ENCODE measurements around the gene STK32C.

The STK32C gene

DNA sequence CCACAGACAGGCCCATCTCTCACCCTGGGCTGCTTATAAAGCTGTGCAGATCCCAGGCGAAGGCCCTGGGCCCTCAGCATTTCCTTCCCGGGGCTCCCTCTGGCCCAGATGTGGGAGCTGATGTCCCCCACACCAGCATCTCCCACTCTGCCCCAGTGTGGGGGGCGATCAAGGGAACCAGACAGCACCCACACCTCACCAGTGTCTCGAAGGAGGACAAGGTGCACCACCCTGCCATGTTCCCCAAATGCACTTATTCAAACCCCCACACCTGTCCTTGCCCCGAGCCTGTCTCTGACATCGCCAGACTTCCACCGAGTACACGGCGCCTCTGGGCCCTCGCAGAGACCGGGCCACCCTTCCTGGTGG, 101.4 kb downstream of the STK32C start:
- no peak for DNase-seq

- no peak for DNase-seq
Observed at GRCh38 chr10:132205650-132206376, 101.9 kb downstream of the STK32C start.

DNA sequence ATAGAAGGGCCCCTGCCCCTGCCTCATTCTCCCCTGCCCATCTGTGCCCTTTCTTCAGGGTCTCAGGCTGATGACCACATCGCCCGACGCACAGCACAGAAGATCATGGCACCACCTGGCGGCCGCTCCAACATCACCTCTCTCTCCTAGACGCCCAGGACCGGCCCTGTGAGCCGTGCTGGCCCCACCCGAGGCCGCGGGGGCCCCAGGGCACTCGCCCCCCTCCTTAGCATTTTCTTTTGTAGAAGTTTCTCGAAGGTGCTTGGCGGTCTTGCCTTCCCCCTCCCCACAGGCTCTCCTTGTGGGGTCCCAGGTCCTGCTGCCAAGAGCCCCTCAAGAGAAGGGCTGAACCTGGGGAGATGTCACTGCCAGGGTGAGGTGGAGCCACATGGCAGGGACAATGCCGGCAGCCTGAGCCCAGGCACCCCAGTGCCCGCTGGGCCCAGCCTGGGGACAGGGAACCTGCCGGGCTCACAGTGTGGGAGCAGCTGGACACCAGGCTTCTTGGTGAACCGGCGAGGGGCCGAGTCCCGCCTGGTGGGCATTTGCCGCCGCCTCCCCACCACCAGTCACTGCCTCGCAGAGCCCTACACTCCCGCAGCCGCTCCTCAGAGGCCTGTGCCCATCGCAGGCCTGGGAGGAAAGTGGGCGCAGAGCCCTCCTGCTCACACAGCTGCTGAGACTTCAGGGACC, 102.8 kb downstream of the STK32C start:
- DNase-seq, result no peak

DNA sequence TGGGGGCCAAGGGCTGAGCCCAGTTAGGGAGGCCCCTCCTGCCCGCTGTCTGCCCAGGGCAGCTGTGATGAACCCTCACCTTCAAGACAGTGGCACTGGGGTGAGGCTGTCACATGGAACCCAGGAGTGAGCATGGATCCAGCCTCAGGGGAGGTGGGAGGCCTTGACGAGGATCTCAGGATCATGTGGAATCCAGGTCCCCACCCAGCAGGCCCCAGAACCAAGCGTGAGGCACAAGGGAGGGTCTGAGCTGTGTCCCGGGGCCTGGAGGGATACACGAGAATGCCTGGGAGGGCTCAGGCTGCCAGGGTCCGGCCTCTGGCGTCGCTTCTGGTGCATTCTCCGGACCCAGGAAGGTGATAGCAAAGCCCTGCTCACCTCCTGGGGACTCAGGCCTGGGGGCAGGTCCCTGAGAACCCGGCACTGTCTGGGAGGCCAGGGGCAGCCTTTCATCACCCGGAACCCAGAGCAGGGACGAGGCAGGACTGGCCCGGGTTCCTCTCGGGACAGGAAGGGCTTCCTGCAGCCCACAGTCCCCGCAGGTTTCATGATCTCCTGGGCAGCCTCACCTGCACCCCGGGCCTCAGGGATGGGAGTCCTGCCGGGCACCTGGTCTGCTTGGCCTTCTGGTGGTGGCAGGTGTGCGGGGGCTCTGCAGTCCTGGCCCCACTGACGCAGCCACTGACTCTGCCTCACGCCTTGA, 103.5 kb downstream of the STK32C start:
- DNase-seq, result no peak

GRCh38 chr10:132203256-132204077, 104.3 kb downstream of the STK32C start:
- no peak for DNase-seq

DNA sequence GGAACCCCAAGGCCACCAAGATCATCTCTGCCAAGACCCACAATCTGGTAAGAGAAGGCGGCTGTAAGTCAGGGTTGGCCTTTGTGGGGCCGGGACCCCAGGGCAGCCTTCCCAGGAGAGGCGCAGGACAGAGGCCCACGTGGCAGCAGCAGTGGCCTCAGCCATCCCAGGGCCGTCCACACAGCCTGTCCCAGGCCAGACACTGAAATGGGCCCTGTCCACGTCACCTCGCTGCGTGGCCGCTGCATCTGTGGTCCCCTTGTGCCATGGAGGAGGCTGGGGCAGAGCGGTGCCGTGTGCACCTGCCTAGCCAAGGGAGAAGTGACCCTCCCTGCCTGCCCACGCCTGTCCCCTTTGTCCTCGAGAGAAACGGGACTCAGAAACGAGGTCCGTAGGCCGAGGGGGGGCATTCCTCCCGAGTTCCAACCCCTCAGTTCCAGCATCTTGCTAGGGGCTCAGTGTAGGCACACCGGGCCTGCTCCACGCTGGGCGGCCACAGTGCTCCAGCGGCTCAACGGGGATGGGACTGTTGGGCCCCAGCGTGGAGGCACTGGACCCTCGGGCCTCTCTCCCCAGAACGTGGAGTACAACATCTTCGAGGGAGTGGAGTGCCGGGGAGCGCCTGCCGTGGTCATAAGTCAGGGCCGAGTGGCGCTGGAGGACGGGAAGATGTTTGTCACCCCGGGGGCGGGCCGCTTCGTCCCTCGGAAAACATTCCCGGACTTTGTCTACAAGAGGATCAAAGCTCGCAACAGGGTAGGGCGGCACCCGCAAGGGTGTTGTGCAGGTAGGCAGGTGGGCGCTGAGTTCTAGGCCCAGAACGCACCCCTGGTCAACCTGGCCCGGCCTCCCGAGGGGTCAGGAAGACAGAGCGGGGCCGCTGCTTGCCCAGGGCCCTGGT, 105.4 kb downstream of the STK32C start:
- no peak for DNase-seq

GRCh38 chr10:132201111-132201969, 106.4 kb downstream of the STK32C start:
- no peak for DNase-seq

DNA sequence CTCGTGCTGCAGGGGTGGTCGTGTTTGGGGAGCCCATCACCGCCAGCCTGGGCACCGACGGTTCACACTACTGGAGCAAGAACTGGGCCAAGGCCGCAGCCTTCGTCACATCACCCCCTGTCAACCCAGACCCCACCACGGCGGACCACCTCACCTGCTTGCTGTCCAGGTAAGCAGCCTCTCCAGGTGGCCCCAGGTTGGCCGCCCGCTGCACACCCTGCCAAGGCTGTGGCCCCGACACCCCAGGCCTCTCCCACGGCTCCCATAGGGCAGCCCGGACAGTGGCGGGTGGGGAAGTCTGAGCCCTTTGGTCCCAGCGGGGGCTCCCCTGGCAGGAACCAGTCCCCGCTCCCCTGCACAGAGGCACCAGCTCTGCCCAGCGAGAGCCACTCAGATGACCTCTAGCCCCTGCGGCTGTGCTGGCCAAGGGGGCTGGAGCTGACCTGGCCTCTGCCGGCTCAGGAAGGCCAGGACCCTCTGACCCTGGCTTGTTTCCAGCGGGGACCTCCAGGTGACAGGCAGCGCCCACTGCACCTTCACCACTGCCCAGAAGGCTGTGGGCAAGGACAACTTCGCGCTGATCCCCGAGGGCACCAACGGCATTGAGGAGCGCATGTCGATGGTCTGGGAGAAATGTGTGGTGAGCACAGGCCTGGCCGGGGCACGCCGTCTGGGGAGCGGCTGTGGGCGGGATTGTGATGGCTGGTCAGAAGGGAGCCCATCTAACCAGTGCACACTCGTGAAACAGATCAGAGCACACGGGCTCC, 107.2 kb downstream of the STK32C start:
- no peak for DNase-seq

DNA sequence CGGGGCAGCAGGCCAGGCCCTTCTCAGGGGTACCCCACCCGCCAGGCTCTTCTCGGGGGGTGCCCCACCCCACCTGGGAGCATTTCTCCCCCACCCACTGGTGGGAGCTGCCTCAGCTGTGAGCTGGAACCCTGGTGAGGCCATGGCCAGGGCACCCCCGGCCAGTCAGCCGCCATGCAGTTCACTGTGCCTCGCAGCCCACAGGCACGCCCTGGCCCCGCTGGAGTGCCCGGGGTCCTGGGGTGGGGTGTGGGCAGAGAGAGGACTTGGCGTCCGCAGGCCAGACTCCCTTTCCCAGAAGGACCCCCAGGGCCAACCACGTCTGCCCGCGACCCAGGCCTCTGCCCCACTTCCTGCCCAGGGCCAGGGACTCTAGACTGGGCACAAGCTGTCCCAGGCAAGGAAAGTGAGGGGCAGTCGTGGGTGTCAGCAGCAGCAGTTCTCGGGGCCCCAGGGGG, 107.9 kb downstream of the STK32C start:
- DNase-seq, result no peak

GRCh38 chr10:132199268-132199853, 108.4 kb downstream of the STK32C start:
- no peak for DNase-seq

GRCh38 chr10:132198381-132199181, 109.2 kb downstream of the STK32C start:
- no peak for DNase-seq

DNA sequence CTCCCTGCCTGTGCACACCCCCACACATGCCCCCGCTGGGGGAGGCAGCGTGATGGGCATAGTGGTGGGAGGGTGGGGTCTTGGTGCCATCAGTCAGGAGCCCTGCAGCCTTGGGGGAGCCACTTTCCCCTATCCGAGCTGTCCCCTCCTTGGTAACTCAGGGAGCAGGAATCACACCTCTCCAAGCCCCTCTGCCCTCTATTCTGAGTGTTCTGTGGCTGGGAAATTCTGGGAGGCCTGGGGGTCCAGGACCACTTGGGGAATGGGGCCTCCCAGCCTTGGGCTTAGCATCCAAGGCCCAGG, 109.7 kb downstream of the STK32C start:
- no peak for DNase-seq

- no peak for DNase-seq
Observed at GRCh38 chr10:132197271-132198067, 110.3 kb downstream of the STK32C start.

- no peak for DNase-seq
Observed at GRCh38 chr10:132196178-132197113, 111.3 kb downstream of the STK32C start.

- DNase-seq, result no peak
Observed at GRCh38 chr10:132195366-132196075, 112.2 kb downstream of the STK32C start.

DNA sequence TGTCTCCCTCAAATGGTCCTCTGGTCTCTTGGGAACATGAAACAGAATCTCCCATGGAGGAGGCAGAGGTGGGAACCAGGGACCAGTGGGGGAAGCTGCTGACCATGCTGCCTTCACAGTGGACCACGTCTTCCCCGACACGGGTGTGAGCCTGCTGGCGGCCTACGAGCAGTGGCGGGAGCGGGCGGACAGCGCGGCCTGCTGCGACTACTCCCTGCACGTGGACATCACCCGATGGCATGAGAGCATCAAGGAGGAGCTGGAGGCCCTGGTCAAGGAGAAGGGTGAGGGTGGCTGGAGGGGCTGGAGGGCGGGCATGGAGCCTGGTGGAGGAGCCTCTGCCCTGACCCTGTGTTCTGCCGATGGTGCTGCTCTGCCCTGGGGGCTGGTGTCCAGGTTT, 113.0 kb downstream of the STK32C start:
- no peak for DNase-seq

All from amniotic stem cell (primary cell).